Astrocyte of the cerebellum (primary cell): ENCODE measurements around the gene CHDH.

Experiments used
- DNase-seq: peaks from one replicate; pipeline ENCODE4 v3.0.0-alpha.2; 2011; ENCODE audit warnings: low read depth
- H3K4me3 ChIP-seq: 2 replicates; pipeline ENCODE4 v1.5.1; 2011; ENCODE audit warnings: mild to moderate bottlenecking, low read depth, low read length, moderate library complexity
- CTCF ChIP-seq: IDR thresholded peaks from 2 replicates; pipeline ENCODE4 v1.5.1; 2012; ENCODE audit warnings: low read length, low read depth, moderate library complexity, mild to moderate bottlenecking; ENCODE audit errors: missing control alignments
- in situ Hi-C: cut with HindIII; loops from 2 replicates; pipeline ENCODE4 v1.10.0; 2017; ENCODE audit warnings: low sequenced_read_pairs

Gene CHDH

GRCh38 chr3:53885239-53885638 lies 39.0 kb upstream of the CHDH start:
- no peak overlapping the region for H3K4me3 ChIP-seq
- no peak for DNase-seq
- in situ Hi-C loops, result no loop called here
- TF ChIP-seq CTCF, result no peak

GRCh38 chr3:53884623-53885022 lies 38.4 kb upstream of the CHDH start:
- no peak for DNase-seq
- in situ Hi-C loops, result no loop called here
- no peak for TF ChIP-seq CTCF
- no peak overlapping the region for H3K4me3 ChIP-seq

GRCh38 chr3:53883008-53883407 lies 36.8 kb upstream of the CHDH start:
- in situ Hi-C loops, result no loop called here
- DNase-seq, result no peak
- no peak overlapping the region for H3K4me3 ChIP-seq
- TF ChIP-seq CTCF, result no peak

- no peak for TF ChIP-seq CTCF
- peak; percentile 49 for DNase-seq
- in situ Hi-C loops, result no loop called here
- peak within 1 kb of the TSS; percentile 81 for H3K4me3 ChIP-seq
Observed at GRCh38 chr3:53881691-53882593, 35.7 kb upstream of the CHDH start, which contains the start of gene ACTR8. ACTR8 (minus strand) TSS chr3:53882152; CDS start chr3:53882101, 51 bp downstream.

GRCh38 chr3:53880396-53881345 lies 34.5 kb upstream of the CHDH start:
- peak overlapping the region; percentile 81 for H3K4me3 ChIP-seq
- no peak for DNase-seq
- TF ChIP-seq CTCF, result no peak
- in situ Hi-C loops, result no loop called here

- in situ Hi-C loops, result no loop called here
- no peak for TF ChIP-seq CTCF
- DNase-seq, result no peak
- H3K4me3 ChIP-seq, result no peak overlapping the region
Observed at GRCh38 chr3:53865732-53866499, 19.7 kb upstream of the CHDH start.
